Activated CD4-positive, CD25-positive, alpha-beta regulatory T cell treated with anti-CD3 and anti-CD28 coated beads, Interleukin-2, amount 50 U/mL, for 24 hours (primary cell): ENCODE results near the gene ABCC11.
A peak's percentile ranks its signal among the peaks of the same experiment; 100 is the strongest.

Experiments used
- ATAC-seq, 2 donors: fragments of 150-1000 bp; cut with Tn5 transposase; one replicate each; pipeline ENCODE4 v1.10.0; 2021; ENCODE audit warnings: mild to moderate bottlenecking in 1 of 2, moderate library complexity in 1 of 2

The ABCC11 gene

DNA sequence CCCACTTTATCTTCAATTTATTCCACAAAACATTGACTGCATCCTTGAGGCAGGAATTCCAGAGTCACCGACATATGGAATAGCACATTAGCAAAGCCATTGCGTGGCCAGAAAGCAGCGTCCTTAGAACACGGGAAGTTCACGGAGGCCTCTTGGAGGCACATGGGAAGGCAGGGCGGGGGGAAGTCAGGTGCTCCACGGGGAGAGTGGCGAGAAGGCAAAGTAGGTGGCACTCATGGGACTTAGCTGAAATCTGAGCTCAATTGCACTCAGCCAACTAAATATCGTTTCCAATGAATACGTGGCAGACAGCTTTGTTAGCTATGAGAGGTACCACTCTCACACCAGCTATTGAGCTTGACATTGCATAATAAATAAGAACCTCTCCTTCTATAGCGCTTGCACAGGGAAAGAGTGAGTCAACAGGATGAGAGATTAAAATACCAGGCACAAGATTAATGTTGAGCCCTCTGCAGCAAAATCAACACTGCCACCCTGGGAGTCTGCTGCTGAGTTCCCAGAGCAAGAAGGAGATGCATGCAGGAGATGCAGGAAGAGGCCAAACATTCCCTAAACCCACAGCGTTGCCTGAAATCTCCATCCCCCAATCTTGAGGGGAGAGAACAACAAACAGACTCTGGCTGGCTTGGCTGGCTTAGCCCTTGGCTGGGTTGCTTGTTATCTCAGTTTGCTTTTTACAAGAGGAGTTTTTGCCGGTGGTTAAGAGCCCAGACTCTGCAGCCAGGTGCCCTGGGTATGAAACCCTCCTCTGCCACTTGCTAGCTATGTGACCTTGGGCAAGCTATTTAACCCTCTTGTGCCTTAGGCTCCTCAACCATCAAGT lies 120.3 kb downstream of the ABCC11 start:
- no peak for ATAC-seq

GRCh38 chr16:48125888-48126287 lies 121.5 kb downstream of the ABCC11 start:
- ATAC-seq = no peak

GRCh38 chr16:48124266-48124665 lies 123.1 kb downstream of the ABCC11 start:
- ATAC-seq = no peak

DNA sequence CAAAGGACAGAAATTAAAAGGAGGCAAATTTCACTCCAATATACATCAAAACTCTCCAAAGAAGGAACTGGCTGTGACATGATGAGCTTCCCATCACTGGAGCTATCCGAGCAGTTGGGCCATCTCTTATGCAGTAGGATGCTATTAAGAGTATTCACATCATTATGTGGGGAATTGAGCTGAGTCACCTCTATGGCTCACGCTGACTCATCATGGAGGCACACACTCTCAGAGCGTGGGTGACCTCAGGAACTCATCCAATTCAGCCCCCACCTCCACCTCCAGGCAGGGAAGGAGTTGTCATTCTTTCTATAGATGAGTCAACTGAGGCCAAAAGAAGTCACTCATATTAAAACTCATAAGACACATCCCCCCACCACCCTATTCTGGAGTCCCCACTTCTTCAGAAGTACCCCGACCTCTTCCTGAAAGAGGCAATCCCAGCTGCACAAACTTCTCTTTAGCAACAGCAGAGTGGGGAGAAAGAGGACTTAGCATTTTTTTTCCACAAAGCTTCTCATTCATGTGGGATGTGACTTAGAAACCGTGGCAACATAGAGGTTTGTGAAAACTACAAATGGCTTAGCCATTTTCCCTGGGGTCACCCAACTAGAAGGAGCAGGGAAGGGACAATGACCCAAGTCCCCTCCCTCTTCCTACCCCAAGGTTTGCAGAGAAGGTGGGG lies 124.1 kb downstream of the ABCC11 start:
- peak; percentile 86 to 89 for ATAC-seq

GRCh38 chr16:48121276-48121675 lies 126.1 kb downstream of the ABCC11 start:
- no peak for ATAC-seq

- ATAC-seq = no peak
These were observed 128.5 kb downstream of the ABCC11 start for GRCh38 chr16:48118841-48119240.

GRCh38 chr16:48117217-48118105 lies 129.9 kb downstream of the ABCC11 start:
- peak; percentile 63 to 76 for ATAC-seq
